ENCODE measurements around the gene NKAIN2.
"Not testable (repeated sequence)": the region's sequence is repeated elsewhere in the genome, so short reads cannot be mapped to it uniquely, and the experiment has no call there.

Gene NKAIN2

DNA sequence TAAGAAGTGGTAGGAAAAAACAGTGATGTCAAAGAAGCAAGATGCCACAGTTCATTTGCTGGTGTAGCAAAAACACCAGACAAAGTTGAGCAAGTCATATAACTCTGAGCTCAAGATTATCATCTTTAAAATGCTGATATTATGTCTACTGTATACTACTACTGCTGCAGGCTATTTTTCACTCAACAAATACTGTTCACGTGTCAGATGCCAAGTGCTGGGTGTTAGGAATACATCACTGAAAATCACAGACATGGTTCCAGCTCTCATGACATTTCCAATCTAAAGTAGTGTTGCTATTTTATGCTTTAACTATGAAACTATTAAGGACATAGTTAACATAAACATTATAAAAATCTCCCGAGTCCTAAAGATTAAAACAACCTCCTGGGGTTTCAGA lies 163.0 kb downstream of the NKAIN2 start:
- no peak for DNase-seq (ENCODE audit: low read depth in 2 of 2)

- no peak for DNase-seq (ENCODE audit: low read depth in 2 of 2)
Observed at GRCh38 chr6:123967905-123968304, 164.2 kb downstream of the NKAIN2 start.

DNA sequence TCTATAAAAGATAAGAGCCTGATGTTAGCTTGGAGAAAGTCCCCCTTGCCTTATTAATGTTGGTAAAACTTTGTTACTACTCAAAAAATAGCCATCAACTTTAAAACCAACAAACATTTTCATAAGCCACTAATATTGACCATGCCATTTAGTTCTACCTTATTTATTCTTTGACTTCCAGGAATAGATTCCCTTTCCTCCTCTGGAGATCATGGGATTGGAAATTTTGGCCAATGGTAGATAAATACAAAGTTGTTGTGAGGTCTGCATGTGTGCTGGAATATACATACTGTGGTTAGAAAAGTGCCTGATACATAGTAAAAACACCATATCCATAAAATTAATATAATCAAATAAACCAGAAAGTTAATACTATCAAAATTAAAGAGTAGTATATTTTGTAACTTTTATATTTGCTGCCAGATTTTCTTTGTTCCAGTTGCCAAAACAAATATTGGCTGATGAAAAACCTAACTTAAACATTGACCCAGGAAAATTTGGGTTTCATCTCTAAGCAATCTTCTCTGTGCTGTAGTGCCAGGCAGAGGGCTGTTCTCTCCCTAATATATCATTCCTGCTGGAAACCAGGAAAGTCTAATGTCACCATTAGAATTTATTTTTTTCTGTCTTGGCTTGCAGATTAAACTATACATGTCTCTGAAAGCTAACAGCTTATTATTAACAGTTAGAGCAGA lies 169.1 kb downstream of the NKAIN2 start:
- no peak for DNase-seq (ENCODE audit: low read depth in 2 of 2)

GRCh38 chr6:123980311-123980710 lies 176.6 kb downstream of the NKAIN2 start:
- DNase-seq (ENCODE audit: low read depth in 2 of 2): no peak

DNA sequence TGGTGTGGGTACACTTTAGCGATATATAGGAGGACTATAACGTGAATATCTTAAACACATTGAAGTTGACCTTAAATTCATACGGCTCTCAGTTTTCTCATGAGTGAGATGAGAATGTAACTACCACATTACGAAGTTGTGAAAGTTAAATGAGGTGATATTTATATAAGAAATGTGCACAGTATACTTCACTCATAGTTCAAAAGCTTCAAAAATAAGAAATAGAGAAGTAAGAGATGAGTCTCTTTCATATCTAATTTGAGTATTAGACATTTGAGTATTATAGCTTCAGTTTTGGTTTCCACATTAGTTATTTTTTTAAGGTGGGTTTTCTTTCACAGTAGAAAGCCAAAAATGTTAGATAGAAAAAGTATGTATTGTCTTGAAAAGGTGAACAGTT lies 183.3 kb downstream of the NKAIN2 start:
- DNase-seq (ENCODE audit: low read depth in 2 of 2): no peak

GRCh38 chr6:123989918-123990317 lies 186.3 kb downstream of the NKAIN2 start:
- not testable (repeated sequence) for DNase-seq (ENCODE audit: low read depth in 2 of 2)

DNA sequence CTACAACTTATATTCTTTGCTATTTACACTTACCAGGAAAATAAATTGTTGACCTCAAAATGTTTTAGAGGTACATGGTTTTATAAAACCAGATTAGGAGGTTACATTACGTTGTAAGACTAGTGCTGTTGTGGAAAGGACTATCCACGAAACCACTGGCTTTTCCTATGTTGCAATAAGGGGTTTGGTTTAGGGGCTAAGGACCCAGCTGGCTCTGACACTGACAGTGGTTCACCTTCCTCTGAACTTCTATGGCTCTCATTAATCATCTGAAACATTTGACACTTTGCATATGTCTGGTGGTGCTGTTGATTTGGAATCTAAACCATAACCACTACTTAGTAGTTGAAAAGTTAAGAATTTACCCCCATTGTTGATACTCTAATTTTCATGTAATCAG lies 186.7 kb downstream of the NKAIN2 start:
- no peak for DNase-seq (ENCODE audit: low read depth in 2 of 2)

- DNase-seq (ENCODE audit: low read depth in 2 of 2): no peak
Observed at GRCh38 chr6:123994168-123994567, 190.5 kb downstream of the NKAIN2 start.

DNA sequence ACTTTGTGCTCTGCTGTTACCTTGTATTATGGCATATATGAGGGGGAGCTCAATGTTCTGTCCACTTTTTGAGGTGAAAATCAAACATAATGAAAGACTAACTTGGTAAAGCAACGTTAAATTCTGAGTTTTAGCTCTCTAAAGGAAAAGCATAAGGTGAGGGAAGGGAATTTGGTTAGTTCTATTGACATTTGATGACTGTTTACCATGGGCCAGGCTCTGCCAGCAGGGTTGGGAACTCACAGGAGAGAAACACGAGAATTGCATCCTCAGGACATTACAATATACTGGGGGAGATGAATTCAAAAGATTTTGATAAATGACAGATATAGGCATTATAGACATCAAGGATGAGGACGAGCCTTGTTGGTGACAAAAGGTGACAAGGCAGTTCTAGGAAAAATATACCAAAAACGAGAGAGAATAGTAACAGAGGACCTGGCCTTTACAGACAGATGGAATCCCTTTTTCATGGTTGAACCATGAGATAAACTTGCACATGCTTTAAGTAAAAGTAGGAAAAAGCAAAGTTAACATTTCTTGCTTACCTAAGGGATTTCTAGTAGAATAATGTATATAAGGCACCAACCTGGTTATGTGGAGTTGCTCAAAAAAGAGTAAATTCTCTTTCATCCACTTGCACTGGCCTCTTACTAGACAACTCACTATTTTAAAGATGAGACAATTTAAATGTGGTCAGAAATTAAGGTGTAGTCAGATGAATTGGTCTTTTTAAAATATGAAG lies 191.4 kb downstream of the NKAIN2 start:
- DNase-seq (ENCODE audit: low read depth in 2 of 2): no peak

DNA sequence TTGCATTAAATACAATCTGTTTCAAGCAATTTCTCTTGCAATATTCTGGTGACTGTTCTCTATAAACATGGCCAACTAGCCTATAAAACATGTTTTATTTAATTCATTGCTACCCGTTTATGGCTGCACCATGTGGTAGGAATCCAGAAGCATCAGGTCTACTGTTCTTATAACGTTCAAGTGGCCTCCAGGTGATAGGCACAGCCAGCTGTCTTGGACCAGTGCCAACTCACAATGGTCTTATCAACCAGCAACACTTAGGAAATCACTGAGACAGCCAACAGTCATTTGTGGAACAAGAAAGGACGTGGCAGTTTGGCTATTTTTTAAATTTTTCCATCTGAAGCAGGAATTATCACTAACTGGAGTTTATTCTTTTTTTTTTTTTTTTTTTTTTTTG lies 193.6 kb downstream of the NKAIN2 start:
- no peak for DNase-seq (ENCODE audit: low read depth in 2 of 2)

DNA sequence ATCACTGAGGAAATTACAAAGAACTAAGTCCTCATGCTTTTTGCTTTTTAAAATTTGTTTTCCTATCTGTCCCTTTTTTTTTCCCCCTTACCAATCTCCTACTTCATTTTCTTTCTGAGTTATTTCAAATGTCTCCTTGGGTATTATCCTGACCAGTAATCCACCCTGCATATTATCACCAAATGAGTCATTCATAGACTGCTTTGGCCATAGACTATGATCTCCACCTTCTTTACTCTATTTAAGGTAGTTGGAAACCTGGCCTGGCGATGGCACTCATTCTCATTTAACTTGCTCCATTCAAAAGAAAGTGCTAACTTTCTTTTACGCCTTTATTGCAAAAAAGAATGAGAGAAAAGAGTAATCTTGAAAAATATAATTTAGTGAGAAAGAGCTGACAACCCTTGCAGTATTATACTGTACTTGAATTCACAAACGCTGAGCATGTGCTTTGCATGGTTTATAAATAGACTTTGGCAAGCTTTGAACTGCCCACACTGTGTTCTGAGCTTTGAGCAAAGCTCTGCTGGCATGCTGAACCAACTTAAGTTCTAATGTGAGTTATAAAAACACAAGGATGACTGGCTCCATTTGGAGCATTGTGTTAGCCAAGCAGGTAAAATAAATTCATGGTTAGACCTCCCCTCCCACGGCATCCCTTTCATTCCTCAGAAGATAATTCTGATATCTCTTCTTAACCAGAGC lies 198.9 kb downstream of the NKAIN2 start:
- no peak for DNase-seq (ENCODE audit: low read depth in 2 of 2)

DNA sequence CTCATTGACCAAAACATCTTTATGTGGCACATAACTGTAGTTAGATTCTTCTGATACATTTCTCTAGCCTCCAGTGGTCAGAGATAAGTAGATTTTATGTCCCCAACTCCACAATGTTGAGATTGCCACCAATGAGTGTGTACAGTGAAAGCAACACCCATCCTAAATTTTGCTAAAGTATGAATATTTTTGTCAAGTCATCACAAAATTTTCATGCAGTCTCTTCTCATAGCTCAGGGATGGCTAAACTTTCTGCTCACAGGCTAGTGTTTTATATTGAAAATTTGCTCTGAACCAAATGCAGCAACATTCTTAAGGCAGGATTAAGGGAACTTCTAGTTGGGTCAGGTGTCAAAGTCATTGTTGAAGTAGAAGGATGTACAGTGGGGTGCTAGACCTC lies 203.6 kb downstream of the NKAIN2 start:
- DNase-seq (ENCODE audit: low read depth in 2 of 2): no peak

DNA sequence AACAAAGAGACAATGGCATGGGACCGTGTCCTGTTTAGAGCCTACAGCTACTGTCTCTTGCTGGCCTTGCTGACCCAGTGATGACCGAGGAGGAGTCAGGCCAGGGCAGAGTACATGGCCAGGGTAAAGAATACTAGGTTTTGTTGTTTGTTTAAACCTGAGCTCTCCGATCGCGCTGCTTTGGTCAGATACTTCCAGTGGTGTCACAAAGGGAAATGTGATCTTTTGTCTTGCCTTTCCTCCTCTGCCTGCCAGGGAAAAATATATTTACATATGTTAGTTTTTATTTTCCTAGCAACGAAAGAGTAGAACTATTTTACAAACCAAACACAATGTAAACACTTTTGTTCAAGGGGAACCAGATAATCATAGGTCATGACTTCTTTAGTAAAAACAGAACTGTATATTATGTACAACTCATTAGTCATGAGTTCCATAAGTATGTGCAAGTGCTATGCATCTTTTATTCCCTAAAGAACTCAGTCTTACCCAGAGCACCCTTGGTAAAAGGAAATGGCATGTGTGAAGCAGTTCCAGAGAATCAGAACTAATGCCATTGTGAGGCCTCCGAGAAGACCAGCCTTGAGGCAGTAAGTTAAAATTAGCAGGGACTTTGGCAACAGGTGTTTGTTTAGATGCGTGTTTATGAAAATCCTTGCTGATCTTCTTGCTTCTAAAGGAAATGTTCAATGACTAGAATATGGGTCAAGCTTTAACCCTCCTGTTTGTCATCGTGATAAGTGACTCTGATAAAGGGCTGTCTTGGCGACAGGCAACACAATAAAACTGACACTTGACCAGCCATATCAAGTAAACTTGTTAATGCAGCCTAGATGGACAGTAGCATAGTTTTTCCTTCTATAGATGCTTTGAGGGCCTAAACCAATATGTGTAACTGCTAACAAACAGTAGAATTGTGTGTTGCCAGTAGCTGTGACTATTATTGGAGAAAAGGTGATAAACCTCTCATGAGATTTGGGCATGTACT lies 204.6 kb downstream of the NKAIN2 start:
- no peak for DNase-seq (ENCODE audit: low read depth in 2 of 2)

- no peak for DNase-seq (ENCODE audit: low read depth in 2 of 2)
Observed at GRCh38 chr6:124008988-124009765, 205.5 kb downstream of the NKAIN2 start.

DNA sequence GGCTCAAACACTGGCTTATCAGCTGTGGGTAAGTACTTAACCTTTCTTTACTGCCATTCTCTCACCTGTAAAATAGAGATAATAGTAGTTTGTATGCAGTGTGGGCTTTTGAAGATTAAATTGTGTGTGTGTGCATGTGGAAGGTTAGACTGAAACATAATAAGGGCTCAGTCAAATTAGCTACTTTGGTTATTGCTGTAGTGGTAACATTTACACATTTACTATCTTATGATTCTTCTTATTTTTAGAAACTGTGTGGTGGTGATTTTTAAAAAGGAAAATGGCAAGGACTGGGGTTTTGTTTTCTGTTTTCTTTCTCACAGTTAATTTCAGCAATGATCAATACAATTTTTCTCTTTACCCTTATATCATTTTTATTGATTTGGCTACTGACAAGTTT lies 206.9 kb downstream of the NKAIN2 start:
- DNase-seq (ENCODE audit: low read depth in 2 of 2): no peak

DNA sequence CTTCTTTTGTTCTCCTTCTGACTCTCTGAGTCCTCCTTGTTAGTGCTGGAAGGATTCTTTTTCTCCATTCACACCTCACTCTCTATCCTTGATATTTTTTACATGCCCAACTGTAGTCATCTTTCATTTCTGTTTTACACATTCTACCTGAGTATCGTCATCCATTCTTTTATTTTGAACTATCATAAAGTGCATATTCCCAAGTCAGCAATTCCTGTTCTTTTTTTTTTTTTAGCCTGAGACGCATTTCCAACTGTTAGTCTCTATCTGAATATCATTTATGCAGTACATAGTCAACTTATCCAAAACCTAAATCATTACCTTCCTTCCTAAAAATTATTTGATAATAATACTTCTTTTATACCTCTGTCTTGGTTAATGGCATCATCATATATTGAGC lies 207.5 kb downstream of the NKAIN2 start:
- DNase-seq (ENCODE audit: low read depth in 2 of 2): no peak

GRCh38 chr6:124022051-124022450 lies 218.4 kb downstream of the NKAIN2 start:
- DNase-seq (ENCODE audit: low read depth in 2 of 2): not testable (repeated sequence)

GRCh38 chr6:124022641-124023040 lies 219.0 kb downstream of the NKAIN2 start:
- no peak for DNase-seq (ENCODE audit: low read depth in 2 of 2)

DNA sequence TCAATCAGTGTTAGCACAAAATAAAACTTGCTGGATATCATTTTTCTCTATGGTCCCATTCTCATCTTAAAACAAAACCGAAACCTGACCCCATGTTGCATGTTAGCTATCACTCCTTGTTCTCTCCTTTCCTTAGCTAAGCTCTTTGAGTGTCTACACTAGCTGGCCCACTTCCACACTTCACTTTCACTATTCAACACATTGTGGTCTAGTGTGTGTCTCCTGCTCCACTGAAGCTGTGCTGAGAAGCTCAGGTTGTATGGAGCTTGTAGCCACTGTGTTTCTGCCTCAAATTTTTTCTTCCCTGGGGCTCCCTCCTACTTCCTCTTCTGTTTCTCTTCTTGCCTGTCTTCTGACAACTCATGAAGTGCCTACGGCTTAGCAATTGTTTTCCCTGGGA lies 223.0 kb downstream of the NKAIN2 start:
- no peak for DNase-seq (ENCODE audit: low read depth in 2 of 2)

- no peak for DNase-seq (ENCODE audit: low read depth in 2 of 2)
Observed at GRCh38 chr6:124027392-124027791, 223.7 kb downstream of the NKAIN2 start.

GRCh38 chr6:124028117-124028516 lies 224.5 kb downstream of the NKAIN2 start:
- DNase-seq (ENCODE audit: low read depth in 2 of 2): no peak

Measured in stimulated activated CD4-positive, alpha-beta T cell treated with anti-CD3 and anti-CD28 coated beads, Interleukin-4, amount 100 ng/mL, for 48 hours (primary cell).